CD4-positive, alpha-beta T cell treated with Interleukin-6 for 4 hours (primary cell): ENCODE data around the gene BROX.

Experiments
- DNase-seq: peaks from one replicate; pipeline ENCODE4 v3.0.0-alpha.2; 2020; ENCODE audit warnings: mixed read lengths

Gene BROX

GRCh38 chr1:222781251-222781650 is 68.9 kb downstream of the BROX start:
- DNase-seq = no peak

DNA sequence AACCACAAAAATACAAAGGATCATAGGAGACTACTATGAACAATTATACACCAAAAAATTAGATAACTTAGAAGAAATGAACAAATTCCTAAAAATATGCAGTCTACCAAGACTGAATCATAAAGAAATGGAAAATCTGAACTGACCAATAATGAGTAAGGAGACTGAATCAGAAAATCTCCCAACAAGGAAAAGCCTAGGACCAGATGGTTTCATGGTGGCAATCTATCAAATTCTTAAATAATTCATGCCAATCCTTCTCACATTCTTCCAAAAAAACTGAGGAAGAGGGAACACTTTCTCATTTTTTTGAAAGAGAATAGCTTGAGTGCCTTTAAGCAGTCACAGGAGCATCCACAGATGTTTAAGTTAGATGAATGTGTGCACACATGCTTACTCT is 70.7 kb downstream of the BROX start:
- DNase-seq = no peak

DNA sequence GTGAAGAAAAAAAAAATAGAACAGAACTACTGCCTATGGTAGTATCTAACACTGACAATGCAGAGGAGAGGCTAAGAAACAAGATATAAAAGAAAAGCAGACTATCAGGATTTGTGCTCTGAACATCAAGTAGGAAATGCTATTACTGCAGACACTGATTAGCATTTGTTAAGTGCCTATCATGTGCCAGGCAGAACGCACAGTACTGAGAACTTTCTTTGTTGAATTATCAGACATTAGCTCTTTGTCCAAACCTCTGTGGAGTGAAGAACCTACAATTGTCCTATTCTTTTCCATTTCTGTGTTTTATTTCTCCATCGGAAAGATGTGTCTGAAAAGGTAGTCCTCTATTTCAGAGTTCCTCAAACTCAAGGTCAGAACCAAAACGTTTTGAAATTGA is 72.0 kb downstream of the BROX start:
- DNase-seq = no peak
